H1 (cell line): ENCODE data around the gene TMEM212. TPM values are rescaled to one million over a fixed set of nuclear protein-coding genes. Genes with fewer than 3 reads are reported as not detected.

Source experiments
- CTCF ChIA-PET: fragments of 300-600 bp; sonication (Branson Sonifier 250); formaldehyde crosslinking; loops from one replicate; lab custom pipeline; 2021; ENCODE audit not compliant: partially characterized antibody; lab: Charles Lee
- POLR2A ChIA-PET: fragments of 300-600 bp; sonication (Branson Sonifier 250); formaldehyde crosslinking; loops from one replicate; lab custom pipeline; 2021; ENCODE audit warnings: inconsistent platforms; ENCODE audit not compliant: partially characterized antibody; lab: Charles Lee
- DNase-seq, 2 experiments: peaks; one replicate each; pipeline versions ENCODE4 v3.0.0 to v3.0.0-alpha.2; 2010 to 2022; ENCODE audit warnings: low spot score in 2 of 2, low read depth in 1 of 2, mixed read lengths in 1 of 2
- FAIRE-seq: peaks from 2 replicates; lab custom pipeline; 2011; peaks lifted over from hg19 to GRCh38; lab: Jason Lieb, UNC
- H2AFZ ChIP-seq: 2 replicates; pipeline ENCODE4 v1.8.1; 2012; ENCODE audit warnings: low read length, inconsistent platforms
- H2AK5ac ChIP-seq: 2 replicates; pipeline ENCODE4 v1.6.1; 2013; ENCODE audit warnings: low read depth, low read length
- H2BK120ac ChIP-seq: replicated peaks from 2 replicates; pipeline ENCODE3; 2013; ENCODE audit warnings: low read depth, low read length, inconsistent platforms
- H2BK12ac ChIP-seq: 2 replicates; pipeline ENCODE4 v1.6.1; 2013; ENCODE audit warnings: low read depth, low read length
- H2BK15ac ChIP-seq: 2 replicates; pipeline ENCODE4 v1.6.1; 2013; ENCODE audit warnings: low read length
- H2BK20ac ChIP-seq: 2 replicates; pipeline ENCODE4 v1.6.1; 2013; ENCODE audit warnings: low read length
- H2BK5ac ChIP-seq: 2 replicates; pipeline ENCODE4 v1.6.1; 2013; ENCODE audit warnings: low read depth, low read length
- H3K14ac ChIP-seq: 2 replicates; pipeline ENCODE4 v1.6.1; 2013; ENCODE audit warnings: inconsistent platforms; ENCODE audit not compliant: insufficient read length
- H3K18ac ChIP-seq: 2 replicates; pipeline ENCODE4 v1.6.1; 2013; ENCODE audit warnings: low read length; ENCODE audit errors: extremely low read depth
- H3K23ac ChIP-seq: 2 replicates; pipeline ENCODE4 v1.6.1; 2013; ENCODE audit warnings: inconsistent platforms; ENCODE audit not compliant: insufficient read length
- H3K23me2 ChIP-seq: 2 replicates; pipeline ENCODE4 v1.6.1; 2013; ENCODE audit warnings: low read depth, low read length
- H3K27ac ChIP-seq: 2 replicates; pipeline ENCODE4 v1.6.1; 2011; ENCODE audit warnings: low read depth, low read length, inconsistent platforms
- H3K27me3 ChIP-seq, 4 experiments: replicated peaks in 1 of 4; 1 replicate in 1 of 4; 2 replicates in 3 of 4; pipeline versions ENCODE4 v1.6.1 to v1.8.1; 2011 to 2013; ENCODE audit warnings: low read length in 3 of 4, mild to moderate bottlenecking in 3 of 4, inconsistent platforms in 2 of 4, mixed read lengths in 2 of 4, moderate library complexity in 1 of 4; ENCODE audit not compliant: control insufficient read depth in 3 of 4, insufficient read depth in 3 of 4; ENCODE audit errors: extremely low read depth in 1 of 4
- H3K36me3 ChIP-seq, 4 experiments: 2 replicates each; pipeline versions ENCODE4 v1.6.1 to v1.8.1; 2011 to 2013; ENCODE audit warnings: mild to moderate bottlenecking in 4 of 4, low read length in 3 of 4, moderate library complexity in 2 of 4, control low read depth in 1 of 4, inconsistent platforms in 1 of 4; ENCODE audit not compliant: insufficient read depth in 4 of 4, control insufficient read depth in 2 of 4
- H3K4ac ChIP-seq: replicated peaks from 2 replicates; pipeline ENCODE3; 2013; ENCODE audit warnings: low read length, low read depth, mixed read lengths, inconsistent platforms; ENCODE audit not compliant: insufficient read length
- H3K4me1 ChIP-seq, 4 experiments: replicated peaks in 1 of 4; 1 replicate in 1 of 4; 2 replicates in 3 of 4; pipeline versions ENCODE4 v1.6.1 to v1.8.1; 2011 to 2013; ENCODE audit warnings: low read length in 3 of 4, inconsistent platforms in 2 of 4, mixed read lengths in 1 of 4; ENCODE audit not compliant: insufficient read depth in 4 of 4, control insufficient read depth in 3 of 4
- H3K4me2 ChIP-seq, 2 experiments: 2 replicates each; pipeline versions ENCODE4 v1.6.1 to v1.8.1; 2011 to 2013; ENCODE audit warnings: low read depth in 2 of 2, low read length in 2 of 2, control low read depth in 1 of 2, inconsistent platforms in 1 of 2, mild to moderate bottlenecking in 1 of 2; ENCODE audit not compliant: insufficient read depth in 1 of 2
- H3K4me3 ChIP-seq, 4 experiments: fragments of 200-600, 300-600 bp in 1 of 4; sonication (generic), shearing (Covaris generic), sonication (Bioruptor Twin) in 1 of 4; 2 replicates each; pipeline versions ENCODE4 v1.5.1 to v1.8.1; 2011 to 2016; ENCODE audit warnings: low read length in 4 of 4, low read depth in 3 of 4, control low read depth in 2 of 4, inconsistent platforms in 2 of 4, mild to moderate bottlenecking in 2 of 4, mixed read lengths in 1 of 4, moderate library complexity in 1 of 4; ENCODE audit not compliant: insufficient read depth in 2 of 4; ENCODE audit errors: extremely low read depth in 1 of 4
- H3K56ac ChIP-seq: replicated peaks from 2 replicates; pipeline ENCODE3; 2013; ENCODE audit warnings: low read depth, mild to moderate bottlenecking, mixed read lengths, low read length, inconsistent platforms; ENCODE audit not compliant: insufficient read length
- H3K79me1 ChIP-seq: 2 replicates; pipeline ENCODE4 v1.6.1; 2013; ENCODE audit warnings: low read depth, low read length, control low read depth
- H3K79me2 ChIP-seq, 2 experiments: 2 replicates each; pipeline versions ENCODE4 v1.6.1 to v1.8.1; 2012 to 2013; ENCODE audit warnings: low read length in 2 of 2, mild to moderate bottlenecking in 2 of 2, inconsistent platforms in 1 of 2; ENCODE audit not compliant: insufficient read depth in 2 of 2, control insufficient read depth in 1 of 2
- H3K9ac ChIP-seq, 4 experiments: replicated peaks in 1 of 4; 1 replicate in 1 of 4; 2 replicates in 3 of 4; pipeline versions ENCODE4 v1.6.1 to v1.8.1; 2011 to 2013; ENCODE audit warnings: low read depth in 3 of 4, low read length in 3 of 4, control low read depth in 2 of 4, mild to moderate bottlenecking in 2 of 4, moderate library complexity in 2 of 4, inconsistent platforms in 1 of 4; ENCODE audit errors: extremely low read depth in 1 of 4
- H3K9me3 ChIP-seq, 2 experiments: 2 replicates each; pipeline versions ENCODE4 v1.6.1 to v1.8.1; 2012 to 2013; ENCODE audit warnings: mild to moderate bottlenecking in 2 of 2, moderate library complexity in 2 of 2, control low read depth in 1 of 2, inconsistent platforms in 1 of 2, low read depth in 1 of 2, low read length in 1 of 2, mixed read lengths in 1 of 2; ENCODE audit not compliant: insufficient read depth in 2 of 2
- H4K20me1 ChIP-seq, 2 experiments: replicated peaks in 1 of 2; 2 replicates each; pipeline versions ENCODE3 to v1.8.1; 2011 to 2013; ENCODE audit warnings: inconsistent platforms in 2 of 2, low read length in 2 of 2, mild to moderate bottlenecking in 1 of 2; ENCODE audit not compliant: insufficient read depth in 2 of 2, control insufficient read depth in 1 of 2
- H4K5ac ChIP-seq: 2 replicates; pipeline ENCODE4 v1.6.1; 2013; ENCODE audit warnings: low read length, low read depth, mixed read lengths, inconsistent platforms; ENCODE audit not compliant: insufficient read length
- H4K8ac ChIP-seq: 2 replicates; pipeline ENCODE4 v1.8.0; 2013; ENCODE audit warnings: mild to moderate bottlenecking, moderate library complexity, low read length, inconsistent platforms; ENCODE audit not compliant: insufficient read depth; ENCODE audit errors: extremely low read depth
- H4K91ac ChIP-seq: replicated peaks from 2 replicates; pipeline ENCODE3; 2013; ENCODE audit warnings: low read length, mixed read lengths, inconsistent platforms; ENCODE audit not compliant: insufficient read length
- BRCA1 ChIP-seq: IDR thresholded peaks from 2 replicates; pipeline ENCODE4 v1.6.1; 2012; ENCODE audit warnings: low read depth, low read length, improper control_type of control experiment
- EGR1 ChIP-seq: IDR thresholded peaks from 2 replicates; pipeline ENCODE4 v1.6.1; 2011; ENCODE audit warnings: low read depth, low read length, borderline replicate concordance
- EP300 ChIP-seq, 2 experiments: IDR thresholded peaks; 1 replicate in 1 of 2; 2 replicates in 1 of 2; pipeline ENCODE4 v1.6.1; 2011 to 2012; ENCODE audit warnings: low read depth in 2 of 2, low read length in 2 of 2, mild to moderate bottlenecking in 2 of 2, borderline replicate concordance in 1 of 2, inconsistent platforms in 1 of 2, moderate library complexity in 1 of 2
- FOSL1 ChIP-seq: IDR thresholded peaks from 2 replicates; pipeline ENCODE4 v1.6.1; 2011; ENCODE audit warnings: mild to moderate bottlenecking, low read depth, low read length, moderate library complexity; ENCODE audit not compliant: insufficient read depth
- HDAC6 ChIP-seq: IDR thresholded peaks from one replicate; pipeline ENCODE4 v1.7.1; 2012; ENCODE audit warnings: low read depth, mild to moderate bottlenecking, inconsistent platforms, low read length, moderate library complexity
- JUND ChIP-seq: IDR thresholded peaks from 2 replicates; pipeline ENCODE4 v1.6.1; 2011; ENCODE audit warnings: mild to moderate bottlenecking, improper control_type of control experiment, low read length
- MAFK ChIP-seq: IDR thresholded peaks from 2 replicates; pipeline ENCODE4 v1.6.1; 2012; ENCODE audit warnings: low read depth, mild to moderate bottlenecking, improper control_type of control experiment, low read length
- SP4 ChIP-seq: IDR thresholded peaks from 2 replicates; pipeline ENCODE4 v1.6.1; 2012; ENCODE audit warnings: low read length, inconsistent platforms
- TAF7 ChIP-seq: optimal IDR thresholded peaks from 2 replicates; pipeline ENCODE3; 2011; ENCODE audit warnings: low read depth, mild to moderate bottlenecking, inconsistent platforms, low read length, moderate library complexity, borderline replicate concordance
- ZNF274 ChIP-seq: IDR thresholded peaks from 2 replicates; pipeline ENCODE4 v1.7.0; 2012; ENCODE audit warnings: low read length, borderline replicate concordance; ENCODE audit errors: extremely low read depth
- WGBS, 2 experiments: shearing (Covaris generic) in 1 of 2; methylation state at CpG; one replicate each; pipeline versions ENCODE4 v1.1.6 to v1.1.7; 2013 to 2015; ENCODE audit warnings: low lambda C conversion rate in 2 of 2, mixed read lengths in 2 of 2, inconsistent platforms in 1 of 2, low coverage in 1 of 2, missing lambda C conversion rate in 1 of 2; ENCODE audit not compliant: insufficient replicate concordance in 2 of 2, insufficient coverage in 1 of 2, insufficient read length in 1 of 2; ENCODE audit errors: extremely low coverage in 1 of 2, missing lambda C conversion rate in 1 of 2; 5-methylcytosine and 5-hydroxymethylcytosine counted together
- polyA plus RNA-seq, 7 experiments: library from polyadenylated mRNA; depleted of rRNA in 3 of 7; stranded (reverse) in 5 of 7; unstranded in 2 of 7; fragments of >200 nt in 5 of 7; fragments of 200-250 nt in 2 of 7; gene quantifications; 1 replicate in 5 of 7; 2 replicates in 1 of 7; 4 replicates in 1 of 7; pipeline versions ENCODE4 v1.2.1 to v1.2.3, GENCODE V29; 2011 to 2013; ENCODE audit warnings: missing spikeins in 2 of 7, mixed read lengths in 2 of 7
- total RNA-seq: library from RNA; stranded (reverse); fragmentation: NEBNext Ultra II Directional; extraction: Animal tissue kit (Norgen Biotek cat#: 25700); gene quantifications from 2 replicates; pipeline ENCODE4 v1.2.1, GENCODE V29; 2021
- TF ChIP-seq, protein P1 (sequence below): IDR thresholded peaks from 2 replicates; pipeline ENCODE4 v1.6.1; 2012; ENCODE audit warnings: low read length, inconsistent platforms
- TF ChIP-seq, protein P2 (sequence below): IDR thresholded peaks from 2 replicates; pipeline ENCODE4 v1.6.1; 2012; ENCODE audit warnings: inconsistent platforms

TMEM212 gene
- total and polyA plus RNA-seq, 2 of the 8 experiments (the other 6 are each of a cell fraction or from before 2014, with no cell fraction given): not detected

DNA sequence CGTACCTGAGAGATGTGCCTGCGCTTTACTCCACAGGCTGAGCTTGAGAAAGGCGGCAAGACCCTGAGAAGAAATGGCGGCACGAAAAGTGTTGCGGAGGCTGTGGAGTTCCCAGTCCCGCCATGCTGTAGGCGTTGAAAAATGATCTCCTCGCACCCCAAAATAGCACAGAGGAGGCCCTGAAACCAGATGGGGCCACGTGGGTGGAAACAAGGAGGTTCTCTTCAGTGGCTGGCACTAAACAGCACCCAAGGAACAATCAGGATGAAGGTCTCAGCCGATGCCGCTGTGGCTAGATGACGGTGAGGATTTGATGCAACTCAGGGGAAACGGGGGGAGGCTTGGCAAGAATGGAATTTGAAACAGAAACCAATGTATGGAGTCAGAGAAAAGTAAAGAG lies 57.3 kb downstream of the TMEM212 start:
- Histone ChIP-seq H3K36me3 (no peaks in the 10 kb centered on the region), H2AK5ac (no peak overlapping the region), H3K4me1 (peaks cover 0 to 4% (median 0%) of the 10 kb centered on the region in 4 experiments; a peak in 2 of 7 replicates), H3K27me3 (no peaks in the 10 kb centered on the region), H3K27ac (no peak overlapping the region), H2AFZ (peak overlapping the region; percentile 70; the same call in 1 of the 2 replicates), H3K4me3 (no peak overlapping the region), H4K91ac (peak overlapping the region; percentile 18), H2BK15ac (no peak overlapping the region; the same call in 1 of the 2 replicates), H2BK5ac (no peak overlapping the region), H3K23me2 (no peaks in the 10 kb centered on the region), H3K18ac (no peak overlapping the region), H4K20me1 (no peaks in the 10 kb centered on the region), H4K8ac (0 out of 2 replicates have a peak overlapping the region, but pooled peaks have one; percentile 2), H2BK12ac (no peak overlapping the region), H3K4ac (no peak overlapping the region), H3K79me1 (no peaks in the 10 kb centered on the region; the same call in 1 of the 2 replicates), H3K9me3 (no peaks in the 10 kb centered on the region), H4K5ac (no peak overlapping the region), H3K9ac (no peak overlapping the region), H3K4me2 (no peak overlapping the region), H3K14ac (no peak overlapping the region), H3K79me2 (no peaks in the 10 kb centered on the region), H2BK120ac (no peak overlapping the region), H3K23ac (no peak overlapping the region), H3K56ac (no peak overlapping the region), H2BK20ac (peak overlapping the region; percentile 40; the same call in 1 of the 2 replicates)
- CTCF ChIA-PET: no interaction called here
- DNase-seq: no peak
- WGBS, 2 experiments: 89% methylated on average over 14 of the region's 14 CpGs; no CpG with 5 or more reads in 1 of the 2 experiments
- no peak for FAIRE-seq
- POLR2A ChIA-PET: interaction anchor here (0.7 kb wide), 1 partner anchor 491 kb away, joined by 3 read pairs; no protein-coding TSS in a partner anchor
- no peak for TF ChIP-seq SP4
- no peak for TF ChIP-seq EGR1
- no peak for TF ChIP-seq BRCA1
- TF ChIP-seq FOSL1: no peak
- TF ChIP-seq HDAC6: no peak
- TF ChIP-seq ZNF274: no peak
- no peak for TF ChIP-seq MAFK
- TF ChIP-seq, protein P1, sequence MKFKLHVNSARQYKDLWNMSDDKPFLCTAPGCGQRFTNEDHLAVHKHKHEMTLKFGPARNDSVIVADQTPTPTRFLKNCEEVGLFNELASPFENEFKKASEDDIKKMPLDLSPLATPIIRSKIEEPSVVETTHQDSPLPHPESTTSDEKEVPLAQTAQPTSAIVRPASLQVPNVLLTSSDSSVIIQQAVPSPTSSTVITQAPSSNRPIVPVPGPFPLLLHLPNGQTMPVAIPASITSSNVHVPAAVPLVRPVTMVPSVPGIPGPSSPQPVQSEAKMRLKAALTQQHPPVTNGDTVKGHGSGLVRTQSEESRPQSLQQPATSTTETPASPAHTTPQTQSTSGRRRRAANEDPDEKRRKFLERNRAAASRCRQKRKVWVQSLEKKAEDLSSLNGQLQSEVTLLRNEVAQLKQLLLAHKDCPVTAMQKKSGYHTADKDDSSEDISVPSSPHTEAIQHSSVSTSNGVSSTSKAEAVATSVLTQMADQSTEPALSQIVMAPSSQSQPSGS: no peak
- TF ChIP-seq TAF7: no peak
- TF ChIP-seq JUND: no peak
- TF ChIP-seq, protein P2, sequence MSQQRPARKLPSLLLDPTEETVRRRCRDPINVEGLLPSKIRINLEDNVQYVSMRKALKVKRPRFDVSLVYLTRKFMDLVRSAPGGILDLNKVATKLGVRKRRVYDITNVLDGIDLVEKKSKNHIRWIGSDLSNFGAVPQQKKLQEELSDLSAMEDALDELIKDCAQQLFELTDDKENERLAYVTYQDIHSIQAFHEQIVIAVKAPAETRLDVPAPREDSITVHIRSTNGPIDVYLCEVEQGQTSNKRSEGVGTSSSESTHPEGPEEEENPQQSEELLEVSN: no peak
- no peak for TF ChIP-seq EP300 (IDR thresholded peaks at IDR 0.05; ENCODE audit: borderline replicate concordance in 1 of 2, low read depth in 2 of 2, low read length in 2 of 2)
